HUES64 (cell line): ENCODE measurements around the gene ACYP2.
"Not testable (repeated sequence)": the region's sequence is repeated elsewhere in the genome, so short reads cannot be mapped to it uniquely, and the experiment has no call there.

Experiments
- H3K27ac ChIP-seq: 2 replicates; pipeline ENCODE4 v1.7.0; 2013; ENCODE audit warnings: low read depth, low read length, inconsistent platforms
- H3K27me3 ChIP-seq: 2 replicates; pipeline ENCODE4 v1.6.1; 2013; ENCODE audit warnings: mild to moderate bottlenecking, low read length; ENCODE audit not compliant: insufficient read depth
- H3K36me3 ChIP-seq: 2 replicates; pipeline ENCODE4 v1.6.1; 2013; ENCODE audit warnings: mild to moderate bottlenecking, low read length; ENCODE audit not compliant: insufficient read depth
- H3K4me1 ChIP-seq: 2 replicates; pipeline ENCODE4 v1.6.1; 2013; ENCODE audit warnings: mild to moderate bottlenecking, low read length, moderate library complexity; ENCODE audit not compliant: insufficient read depth
- H3K4me3 ChIP-seq: 2 replicates; pipeline ENCODE4 v1.5.1; 2013; ENCODE audit warnings: mild to moderate bottlenecking, low read length, moderate library complexity
- H3K9ac ChIP-seq: 2 replicates; pipeline ENCODE4 v1.6.1; 2013; ENCODE audit warnings: mild to moderate bottlenecking, low read depth, low read length
- H3K9me3 ChIP-seq: 2 replicates; pipeline ENCODE4 v1.6.1; 2013; ENCODE audit warnings: low read depth, low read length; ENCODE audit not compliant: insufficient read depth
- WGBS: fragments of 150-250, 120-280 bp; methylation state at CpG from one replicate; pipeline ENCODE4 v1.1.7; 2013; ENCODE audit warnings: missing lambda C conversion rate; 5-methylcytosine and 5-hydroxymethylcytosine counted together

ACYP2 gene

DNA sequence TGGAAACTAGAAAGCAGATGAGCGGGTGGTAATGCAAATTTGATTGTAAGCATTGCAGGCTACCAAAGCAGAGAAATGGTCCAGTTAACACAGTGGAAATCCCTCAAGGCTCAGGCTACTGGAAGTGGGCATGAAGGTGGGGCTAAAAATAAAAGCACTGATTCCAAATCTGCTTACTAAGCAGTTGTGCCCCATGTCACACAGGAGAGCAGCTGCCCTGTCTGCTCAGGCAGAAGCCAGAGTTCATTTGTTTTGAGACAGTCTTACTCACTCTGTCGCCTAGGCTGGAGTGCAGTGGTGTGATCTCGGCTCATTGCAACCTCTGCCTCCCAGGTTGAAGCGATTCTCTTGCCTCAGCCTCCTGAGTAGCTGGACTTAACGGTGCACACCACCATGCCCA is 183.1 kb downstream of the ACYP2 start:
- Histone ChIP-seq H3K36me3 (no peaks in the 10 kb centered on the region), H3K9ac (no peak overlapping the region), H3K4me1 (peaks cover 4% of the 10 kb centered on the region; the same call in 1 of the 2 replicates), H3K4me3 (no peak overlapping the region), H3K27me3 (no peaks in the 10 kb centered on the region), H3K27ac (no peak overlapping the region), H3K9me3 (no peaks in the 10 kb centered on the region)
- 85% methylated on average over 5 of the region's 5 CpGs for WGBS

DNA sequence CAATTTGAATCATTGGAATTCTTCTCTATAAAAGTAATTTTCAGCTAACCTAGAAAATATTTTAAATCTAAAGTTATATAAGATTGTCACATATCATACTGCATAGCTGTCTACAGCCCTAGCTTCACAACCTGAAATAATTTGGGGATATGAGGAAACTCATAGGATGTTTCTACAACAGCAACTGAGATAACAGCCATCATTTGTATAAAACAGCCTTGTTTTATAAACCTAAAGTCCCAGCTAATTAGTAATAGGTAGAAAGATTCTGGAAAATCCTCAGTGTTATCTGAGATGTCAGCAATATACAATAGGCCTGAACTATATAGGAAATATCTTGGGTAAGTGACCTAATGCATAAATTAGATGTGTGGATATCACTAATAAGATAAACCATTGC is 188.2 kb downstream of the ACYP2 start:
- H3K27me3 ChIP-seq = no peaks in the 10 kb centered on the region
- no peaks in the 10 kb centered on the region for H3K36me3 ChIP-seq
- H3K27ac ChIP-seq = no peak overlapping the region
- H3K4me1 ChIP-seq = no peaks in the 10 kb centered on the region
- no peaks in the 10 kb centered on the region for H3K9me3 ChIP-seq
- no peak overlapping the region for H3K9ac ChIP-seq
- no peak overlapping the region for H3K4me3 ChIP-seq

DNA sequence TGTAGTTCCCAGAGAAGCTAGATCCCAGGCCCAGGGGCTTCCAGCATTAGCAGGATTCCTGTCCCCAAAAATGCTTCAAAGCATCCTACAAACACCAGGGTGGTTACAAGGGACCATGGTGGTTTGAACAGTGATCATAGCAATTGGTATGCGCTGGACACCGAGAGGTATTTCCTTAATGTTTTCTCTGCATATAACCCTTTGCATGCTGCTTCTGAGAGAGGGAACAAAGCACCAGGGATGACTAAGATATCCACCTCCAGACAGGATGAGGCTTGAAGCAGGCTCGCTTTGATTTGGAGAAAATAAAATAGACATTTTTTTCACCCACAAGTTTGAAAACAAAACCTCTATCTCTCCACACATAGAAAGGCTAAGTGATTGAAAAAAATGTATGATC is 191.1 kb downstream of the ACYP2 start:
- Histone ChIP-seq H3K9me3 (no peaks in the 10 kb centered on the region), H3K4me3 (no peak overlapping the region), H3K4me1 (no peaks in the 10 kb centered on the region), H3K9ac (no peak overlapping the region), H3K27me3 (no peaks in the 10 kb centered on the region), H3K27ac (no peak overlapping the region), H3K36me3 (no peaks in the 10 kb centered on the region)
- 95% methylated on average over 2 of the region's 3 CpGs for WGBS

DNA sequence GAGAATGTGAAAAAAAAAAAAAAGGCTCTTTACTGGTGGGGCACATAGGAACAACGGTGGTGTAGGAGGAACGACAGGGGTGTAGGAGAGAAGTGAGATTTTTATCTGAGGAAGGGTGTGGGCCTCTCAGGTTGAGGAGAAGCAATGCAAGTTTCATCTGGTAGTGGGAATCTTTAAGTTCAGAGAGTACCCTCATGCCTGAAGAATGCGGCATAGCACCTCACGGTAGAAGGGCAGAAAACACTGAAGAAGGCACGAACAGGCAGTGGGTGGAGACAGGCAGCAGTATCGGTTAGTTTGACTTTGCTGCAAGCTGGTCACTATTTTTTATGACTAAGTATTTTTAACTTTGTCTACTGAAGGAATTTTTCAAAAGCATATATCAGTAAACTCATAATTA is 192.8 kb downstream of the ACYP2 start:
- no peaks in the 10 kb centered on the region for H3K36me3 ChIP-seq
- no peaks in the 10 kb centered on the region for H3K4me1 ChIP-seq
- H3K9me3 ChIP-seq = no peaks in the 10 kb centered on the region
- H3K4me3 ChIP-seq = no peak overlapping the region
- 80% methylated on average over 6 of the region's 6 CpGs for WGBS
- H3K27ac ChIP-seq = no peak overlapping the region
- no peaks in the 10 kb centered on the region for H3K27me3 ChIP-seq
- no peak overlapping the region for H3K9ac ChIP-seq

DNA sequence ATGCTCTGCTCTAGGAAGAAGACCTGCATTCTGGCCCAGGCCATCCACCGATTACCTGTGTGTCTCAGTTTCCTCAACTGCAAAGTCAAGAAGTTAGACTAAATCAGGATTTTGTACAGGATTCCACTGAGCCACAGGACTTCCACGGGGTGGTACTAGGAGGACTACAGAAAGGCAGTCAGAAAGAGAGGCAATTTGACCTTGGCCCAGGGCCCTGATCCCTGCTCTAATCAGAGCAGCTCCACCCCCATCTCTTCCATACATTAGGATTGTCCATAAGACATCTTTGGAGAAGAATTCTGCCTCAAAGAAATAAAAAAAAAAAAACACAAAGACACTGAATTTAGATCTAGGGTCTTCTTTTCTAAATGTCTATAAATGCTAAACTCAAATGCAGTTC is 193.4 kb downstream of the ACYP2 start:
- Histone ChIP-seq H3K9ac (no peak overlapping the region), H3K27ac (no peak overlapping the region), H3K9me3 (no peaks in the 10 kb centered on the region), H3K27me3 (no peaks in the 10 kb centered on the region), H3K4me3 (no peak overlapping the region), H3K4me1 (no peaks in the 10 kb centered on the region), H3K36me3 (no peaks in the 10 kb centered on the region)
- 86% methylated on average over 2 of the region's 2 CpGs for WGBS

DNA sequence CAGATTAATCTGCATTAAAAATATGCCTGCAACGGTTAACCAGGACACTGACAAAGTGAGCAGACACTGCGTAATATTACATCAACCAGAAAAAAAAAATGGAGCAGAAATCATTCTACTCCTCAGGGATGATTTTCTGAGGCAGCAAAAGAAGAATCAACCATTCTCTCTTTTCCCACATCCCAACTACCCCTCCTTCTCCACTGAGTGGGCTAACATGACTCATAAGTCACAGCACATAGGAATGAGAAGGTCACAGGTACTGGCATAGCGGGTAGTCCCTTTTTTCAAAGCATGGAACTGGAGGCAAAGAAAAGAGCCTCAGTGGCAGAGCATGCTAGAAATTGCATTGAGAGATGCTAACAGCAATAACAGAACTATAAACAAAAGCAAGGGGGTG is 194.9 kb downstream of the ACYP2 start:
- 94% methylated on average over 3 of the region's 3 CpGs for WGBS

DNA sequence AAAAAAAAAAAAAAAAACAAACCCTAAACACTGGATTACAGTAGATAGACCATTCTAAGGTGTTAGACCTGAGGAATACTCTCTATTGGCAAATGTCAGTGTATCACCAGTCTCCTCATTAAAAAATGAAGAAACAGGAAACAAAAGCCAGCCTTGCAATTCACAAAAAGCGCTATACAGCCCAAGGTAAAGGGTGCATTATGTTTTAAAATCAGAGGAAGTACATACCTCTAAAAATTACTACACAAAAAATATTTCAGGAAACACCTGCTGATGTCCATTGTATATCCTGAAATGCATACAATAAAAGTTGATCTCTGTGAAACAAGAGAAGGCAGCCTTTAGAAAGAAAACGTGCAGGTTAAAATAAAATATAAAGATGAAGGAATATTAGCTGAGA is 195.5 kb downstream of the ACYP2 start:
- no peaks in the 10 kb centered on the region for H3K36me3 ChIP-seq
- H3K4me3 ChIP-seq = no peak overlapping the region
- no peak overlapping the region for H3K27ac ChIP-seq
- no peaks in the 10 kb centered on the region for H3K4me1 ChIP-seq
- 100% methylated on average over 2 of the region's 2 CpGs for WGBS
- H3K9ac ChIP-seq = no peak overlapping the region
- 0 out of 2 replicates have a peak, but pooled peaks cover under 1% of the 10 kb centered on the region for H3K9me3 ChIP-seq
- no peaks in the 10 kb centered on the region for H3K27me3 ChIP-seq

More for the DNA sequence above, 194.9 kb downstream of the ACYP2 start:
- no peaks in the 10 kb centered on the region for H3K36me3 ChIP-seq
- H3K4me3 ChIP-seq = no peak overlapping the region
- H3K4me1 ChIP-seq = no peaks in the 10 kb centered on the region
- H3K9ac ChIP-seq = no peak overlapping the region
- no peak overlapping the region for H3K27ac ChIP-seq
- H3K9me3 ChIP-seq = no peaks in the 10 kb centered on the region
- no peaks in the 10 kb centered on the region for H3K27me3 ChIP-seq

DNA sequence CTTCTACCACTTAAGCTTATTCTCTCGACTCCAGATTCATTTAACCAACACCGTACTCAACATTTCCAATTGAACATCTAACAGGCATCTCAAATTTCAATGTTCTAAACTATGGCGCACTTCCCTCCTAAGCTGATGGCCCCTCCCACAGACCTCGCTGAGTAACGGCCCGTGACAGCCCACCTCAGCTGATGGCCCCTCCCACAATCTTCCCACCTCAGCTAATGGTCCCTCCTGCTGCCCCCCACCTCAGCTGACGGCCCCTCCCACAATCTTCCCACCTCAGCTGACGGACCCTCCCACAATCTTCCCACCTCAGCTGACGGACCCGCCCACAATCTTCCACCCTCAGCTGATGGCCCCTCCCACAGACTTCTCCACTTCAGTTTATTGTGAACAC is 197.7 kb downstream of the ACYP2 start:
- H3K9ac ChIP-seq = no peak overlapping the region
- WGBS = 88% methylated on average over 10 of the region's 10 CpGs

DNA sequence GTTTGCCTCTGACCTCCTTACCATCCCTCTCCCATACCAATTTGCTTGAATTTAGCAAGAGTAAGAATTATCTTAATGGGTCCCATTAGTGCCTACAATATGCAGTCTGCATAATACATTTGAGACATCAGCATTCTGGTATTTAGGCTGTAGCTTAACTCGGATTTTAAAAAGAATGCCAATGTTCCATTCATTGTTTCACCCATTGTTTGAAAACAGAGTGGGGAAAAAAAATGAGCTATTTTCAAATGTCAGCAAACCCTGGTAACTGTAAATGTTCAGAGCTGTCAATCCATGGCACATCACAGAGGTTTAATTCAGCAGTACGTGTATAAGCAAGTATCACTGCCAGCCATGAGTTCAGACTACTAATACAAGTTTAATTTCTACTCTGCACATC is 202.6 kb downstream of the ACYP2 start:
- no peaks in the 10 kb centered on the region for H3K36me3 ChIP-seq
- H3K4me3 ChIP-seq = no peak overlapping the region
- H3K9me3 ChIP-seq = 0 out of 2 replicates have a peak, but pooled peaks cover 4% of the 10 kb centered on the region
- no peaks in the 10 kb centered on the region for H3K27me3 ChIP-seq
- WGBS = 84% methylated on average over 2 of the region's 2 CpGs
- H3K4me1 ChIP-seq = no peaks in the 10 kb centered on the region
- no peak overlapping the region for H3K27ac ChIP-seq
- no peak overlapping the region for H3K9ac ChIP-seq

More for the DNA sequence above, 197.7 kb downstream of the ACYP2 start:
- H3K9me3 ChIP-seq = 0 out of 2 replicates have a peak, but pooled peaks cover 4% of the 10 kb centered on the region
- H3K4me3 ChIP-seq = no peak overlapping the region
- no peaks in the 10 kb centered on the region for H3K27me3 ChIP-seq
- no peak overlapping the region for H3K27ac ChIP-seq
- no peaks in the 10 kb centered on the region for H3K36me3 ChIP-seq
- no peaks in the 10 kb centered on the region for H3K4me1 ChIP-seq

DNA sequence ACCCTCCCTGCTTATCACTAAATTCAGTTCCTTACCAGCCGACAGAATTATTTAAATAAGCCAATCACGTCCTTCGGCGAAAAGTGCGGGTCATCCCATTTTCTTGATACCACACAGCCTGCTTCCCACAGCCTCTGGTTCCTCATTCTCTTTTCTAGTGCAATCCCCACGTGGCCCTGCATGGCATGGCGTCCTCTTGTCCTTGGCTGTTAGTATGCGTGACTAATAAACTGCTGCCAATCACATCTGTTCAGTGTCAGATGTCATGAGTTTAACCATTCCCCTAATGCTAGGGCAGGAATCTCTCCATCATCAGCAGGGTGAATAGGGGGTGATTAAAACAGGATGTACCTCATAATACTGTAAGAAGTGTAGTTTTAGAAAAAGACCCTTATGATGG is 203.4 kb downstream of the ACYP2 start:
- Histone ChIP-seq H3K9ac (no peak overlapping the region), H3K27me3 (no peaks in the 10 kb centered on the region), H3K4me3 (no peak overlapping the region), H3K36me3 (no peaks in the 10 kb centered on the region), H3K4me1 (no peaks in the 10 kb centered on the region), H3K27ac (no peak overlapping the region), H3K9me3 (0 out of 2 replicates have a peak, but pooled peaks cover 4% of the 10 kb centered on the region)
- 84% methylated on average over 8 of the region's 8 CpGs for WGBS

DNA sequence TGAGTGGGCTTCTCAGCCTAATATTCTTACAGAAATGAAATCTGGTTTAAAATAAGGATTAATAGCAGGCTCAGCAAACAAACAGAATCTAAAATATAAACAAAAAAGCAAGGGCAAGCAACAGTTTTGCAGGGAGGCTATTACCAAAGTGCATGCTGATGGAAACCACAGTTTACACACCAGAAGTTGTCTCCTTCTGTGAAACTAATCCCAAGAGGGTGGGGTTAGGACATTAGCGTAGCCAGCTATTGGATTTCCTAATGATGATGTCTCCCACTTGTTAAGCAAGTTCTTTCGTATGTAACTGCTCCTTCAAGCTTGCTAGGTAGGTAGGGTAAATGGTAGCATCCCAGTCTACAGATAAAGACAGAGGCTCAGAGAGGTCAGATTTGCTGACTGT is 205.6 kb downstream of the ACYP2 start:
- H3K4me1 ChIP-seq = no peaks in the 10 kb centered on the region
- H3K36me3 ChIP-seq = no peaks in the 10 kb centered on the region
- H3K4me3 ChIP-seq = no peak overlapping the region
- 72% methylated on average over 2 of the region's 2 CpGs for WGBS
- H3K9ac ChIP-seq = no peak overlapping the region
- peaks cover 12% of the 10 kb centered on the region; the same call in 1 of the 2 replicates for H3K9me3 ChIP-seq
- no peaks in the 10 kb centered on the region for H3K27me3 ChIP-seq
- H3K27ac ChIP-seq = no peak overlapping the region

DNA sequence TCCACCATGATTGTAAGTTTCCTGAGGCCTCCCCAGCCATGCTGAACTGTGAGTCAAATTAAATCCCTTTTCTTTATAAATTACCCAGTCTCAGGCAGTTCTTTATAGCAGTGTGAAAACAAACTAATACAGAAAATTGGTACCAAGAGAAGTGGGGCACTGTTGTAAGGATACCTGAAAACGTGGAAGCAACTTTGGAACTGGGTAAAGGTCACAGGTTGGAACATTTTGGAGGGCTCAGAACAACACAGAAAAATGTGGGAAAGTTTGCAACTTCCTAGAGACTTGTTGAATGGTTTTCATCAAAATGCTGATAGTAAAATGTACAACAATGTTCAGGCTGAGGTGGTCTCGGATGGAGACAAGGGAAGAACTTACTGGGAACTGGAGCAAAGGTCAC is 209.1 kb downstream of the ACYP2 start:
- 65% methylated on average over 2 of the region's 2 CpGs for WGBS
- H3K9me3 ChIP-seq, H3K4me1 ChIP-seq, H3K27ac ChIP-seq, H3K27me3 ChIP-seq, H3K36me3 ChIP-seq, H3K9ac ChIP-seq, H3K4me3 ChIP-seq: not testable (repeated sequence)
